Esophagus muscularis mucosa (tissue), 4 donors: ENCODE data around the gene TBRG1. TPM values are rescaled to one million over a fixed set of nuclear protein-coding genes. Genes with fewer than 3 reads are reported as not detected.

Source experiments
- DNase-seq: peaks from one replicate; pipeline ENCODE4 v3.0.0-alpha.2; 2017; ENCODE audit errors: extremely low spot score
- H3K27ac ChIP-seq, 4 donors: fragments of 200-600 bp; sonication (generic); replicated peaks in 1 of 4; 1 replicate in 3 of 4; 2 replicates in 1 of 4; pipeline ENCODE4 v1.5.1; 2016 to 2019; ENCODE audit warnings: mild to moderate bottlenecking in 1 of 4
- H3K27me3 ChIP-seq, 4 donors: fragments of 200-600 bp; sonication (generic); one replicate each; pipeline versions ENCODE4 v1.5.1 to v1.6.0; 2016 to 2019
- H3K36me3 ChIP-seq, 4 donors: fragments of 200-600 bp; sonication (generic); one replicate each; pipeline ENCODE4 v1.5.1; 2016 to 2019
- H3K4me1 ChIP-seq, 4 donors: fragments of 200-600 bp; sonication (generic); one replicate each; pipeline ENCODE4 v1.5.1; 2016 to 2019
- H3K4me3 ChIP-seq, 4 donors: fragments of 200-600 bp; sonication (generic); 1 replicate in 2 of 4; 2 replicates in 2 of 4; pipeline ENCODE4 v1.5.1; 2016 to 2019; ENCODE audit warnings: mild to moderate bottlenecking in 4 of 4, moderate library complexity in 1 of 4
- H3K9me3 ChIP-seq, 4 donors: fragments of 200-600 bp; sonication (generic); 1 replicate in 3 of 4; 2 replicates in 1 of 4; pipeline ENCODE4 v1.5.1; 2016 to 2019
- CTCF ChIP-seq, 3 experiments: fragments of 200-600 bp in 2 of 3; fragments of 450-650 bp in 1 of 3; sonication (generic) in 2 of 3; IDR thresholded peaks; one replicate each; pipeline ENCODE4 v1.5.1; 2017 to 2019; ENCODE audit warnings: antibody characterized with exemption in 3 of 3, mild to moderate bottlenecking in 2 of 3, moderate library complexity in 1 of 3
- EP300 ChIP-seq: sonication (generic); formaldehyde crosslinking; IDR thresholded peaks from one replicate; pipeline ENCODE4 v1.6.1; 2017; ENCODE audit warnings: antibody characterized with exemption
- POLR2A ChIP-seq: fragments of 450-650 bp; IDR thresholded peaks from one replicate; pipeline ENCODE4 v1.6.1; 2017; ENCODE audit warnings: antibody characterized with exemption, moderate library complexity, mild to moderate bottlenecking, low read depth
- POLR2AphosphoS5 ChIP-seq, 2 donors: sonication (generic); formaldehyde crosslinking; IDR thresholded peaks; one replicate each; pipeline ENCODE4 v1.6.1; 2017; ENCODE audit warnings: antibody characterized with exemption in 2 of 2
- WGBS: methylation state at CpG from one replicate; pipeline ENCODE4 v1.1.5; 2018; 5-methylcytosine and 5-hydroxymethylcytosine counted together
- intact Hi-C: fragments of 100-400 bp; cut with DNase I; formaldehyde crosslinking; loops from one replicate; pipeline ENCODE4 v1.15.1; 2023
- total RNA-seq, 4 donors: library from RNA; depleted of rRNA; stranded (reverse); fragments of >200 nt; gene quantifications; one replicate each; pipeline versions ENCODE4 v1.1.0 to v1.2.1, GENCODE V29; 2016

The TBRG1 gene
- total RNA-seq, 4 donors from 2014 or later, result 32.0 to 50.9 (median 35.8) TPM

GRCh38 chr11:124611064-124611463 lies 11.6 kb upstream of the TBRG1 start, which contains the start of gene PANX3:
PANX3 (plus strand) TSS chr11:124611428; CDS start chr11:124611557, 129 bp downstream.
- no peak for DNase-seq
- WGBS, result 88% methylated on average over 5 of the region's 5 CpGs
- TF ChIP-seq POLR2A (no peak), EP300 (no peak), POLR2AphosphoS5 (IDR thresholded peaks at IDR 0.05) (no peak)
- intact Hi-C loops, result no loop called here
- H3K27me3 ChIP-seq, result peaks cover 0 to 31% (median 2%) of the 10 kb centered on the region in 4 donors
- H3K27ac ChIP-seq, result no peak within 1 kb of the TSS
- no peak within 1 kb of the TSS for H3K4me3 ChIP-seq
- H3K36me3 ChIP-seq, result no peaks in the 10 kb centered on the region
- H3K9me3 ChIP-seq, result no peaks in the 10 kb centered on the region
- no peaks in the 10 kb centered on the region for H3K4me1 ChIP-seq

- H3K4me1 ChIP-seq, result no peaks in the 10 kb centered on the region
- no peak overlapping the region for H3K4me3 ChIP-seq
- TF ChIP-seq POLR2A (no peak), CTCF (IDR thresholded peaks at IDR 0.05) (no peak), EP300 (no peak), POLR2AphosphoS5 (IDR thresholded peaks at IDR 0.05) (no peak)
- no peaks in the 10 kb centered on the region for H3K36me3 ChIP-seq
- DNase-seq, result no peak
- H3K27me3 ChIP-seq, result peaks cover 0 to 40% (median 2%) of the 10 kb centered on the region in 4 donors
- 72% methylated on average over 3 of the region's 3 CpGs for WGBS
- intact Hi-C loops, result no loop called here
- no peak overlapping the region for H3K27ac ChIP-seq
- no peaks in the 10 kb centered on the region for H3K9me3 ChIP-seq
Observed at GRCh38 chr11:124612045-124612444, 10.6 kb upstream of the TBRG1 start.

GRCh38 chr11:124612567-124613246 lies 10.0 kb upstream of the TBRG1 start:
- H3K27ac ChIP-seq, result no peak overlapping the region
- intact Hi-C loops, result no loop called here
- 61% methylated on average over 10 of the region's 10 CpGs for WGBS
- peaks cover 0 to 42% (median 2%) of the 10 kb centered on the region in 4 donors for H3K27me3 ChIP-seq
- TF ChIP-seq POLR2A, result no peak
- no peaks in the 10 kb centered on the region for H3K4me1 ChIP-seq
- no peaks in the 10 kb centered on the region for H3K9me3 ChIP-seq
- DNase-seq, result no peak
- no peaks in the 10 kb centered on the region for H3K36me3 ChIP-seq
- no peak overlapping the region for H3K4me3 ChIP-seq

- intact Hi-C loops, result no loop called here
- no peaks in the 10 kb centered on the region for H3K9me3 ChIP-seq
- no peaks in the 10 kb centered on the region for H3K36me3 ChIP-seq
- H3K27me3 ChIP-seq, result peaks cover 0 to 35% (median 2%) of the 10 kb centered on the region in 4 donors
- no peak overlapping the region for H3K27ac ChIP-seq
- 80% methylated on average over 5 of the region's 5 CpGs for WGBS
- no peak overlapping the region for H3K4me3 ChIP-seq
- peaks cover 12 to 15% (median 12%) of the 10 kb centered on the region in 4 donors for H3K4me1 ChIP-seq
- no peak for DNase-seq
- TF ChIP-seq CTCF (IDR thresholded peaks at IDR 0.05) (no peak), POLR2AphosphoS5 (IDR thresholded peaks at IDR 0.05) (no peak), EP300 (no peak), POLR2A (no peak)
Observed at GRCh38 chr11:124618863-124619262, 3.8 kb upstream of the TBRG1 start.

GRCh38 chr11:124623861-124624525 lies 1.3 kb downstream of the TBRG1 start:
- H3K36me3 ChIP-seq, result peaks cover 0 to 42% (median 36%) of the 10 kb centered on the region in 4 donors
- intact Hi-C loops, result no loop called here
- H3K27ac ChIP-seq, result peak overlapping the region; percentile 92 to 97 (median 96)
- WGBS, result 46% methylated on average over 4 of the region's 4 CpGs
- H3K27me3 ChIP-seq, result no peaks in the 10 kb centered on the region
- TF ChIP-seq EP300 (no peak), POLR2AphosphoS5 (IDR thresholded peaks at IDR 0.05) (no peak), CTCF (IDR thresholded peaks at IDR 0.05) (no peak), POLR2A (no peak)
- peaks cover 22 to 39% (median 29%) of the 10 kb centered on the region in 4 donors for H3K4me1 ChIP-seq
- H3K4me3 ChIP-seq, result peak overlapping the region; percentile 74 to 98 (median 88)
- no peak for DNase-seq
- no peaks in the 10 kb centered on the region for H3K9me3 ChIP-seq
